SK-N-SH (cell line): Measurements from ENCODE around the gene RWDD4.

Experiments used
- CTCF ChIP-seq: fragments of 200-600 bp; sonication (generic); IDR thresholded peaks from 2 replicates; pipeline ENCODE4 v1.6.1; 2017; ENCODE audit warnings: antibody characterized with exemption, mild to moderate bottlenecking, moderate library complexity
- EP300 ChIP-seq, 2 experiments: IDR thresholded peaks; 2 replicates each; pipeline versions ENCODE4 v1.4.0 to v1.6.1; 2012; ENCODE audit warnings: borderline replicate concordance in 1 of 2, low read depth in 1 of 2, low read length in 1 of 2
- GABPA ChIP-seq: IDR thresholded peaks from 2 replicates; pipeline ENCODE4 v1.4.0; 2012; ENCODE audit warnings: low read depth, mild to moderate bottlenecking
- IRF3 ChIP-seq: fragments of 150-350 bp; IDR thresholded peaks from 2 replicates; pipeline ENCODE4 v1.6.1; 2016; ENCODE audit warnings: mild to moderate bottlenecking, low read depth, low read length
- JUND ChIP-seq: IDR thresholded peaks from 2 replicates; pipeline ENCODE4 v1.4.0; 2012
- MAX ChIP-seq: IDR thresholded peaks from 2 replicates; pipeline ENCODE4 v1.4.0; 2012; ENCODE audit warnings: low read depth
- PBX3 ChIP-seq: IDR thresholded peaks from 2 replicates; pipeline ENCODE4; 2012
- REST ChIP-seq: IDR thresholded peaks from 2 replicates; pipeline ENCODE4 v1.6.1; 2012; ENCODE audit warnings: mild to moderate bottlenecking, low read depth, low read length, moderate library complexity
- RFX5 ChIP-seq: IDR thresholded peaks from 2 replicates; pipeline ENCODE4 v1.6.1; 2012; ENCODE audit warnings: mild to moderate bottlenecking, improper control_type of control experiment, low read length
- TCF12 ChIP-seq: IDR thresholded peaks from 2 replicates; pipeline ENCODE4 v1.4.0; 2012
- USF2 ChIP-seq: fragments of 150-350 bp; IDR thresholded peaks from 2 replicates; pipeline ENCODE4 v1.6.1; 2017; ENCODE audit warnings: antibody characterized with exemption, low read length, low read depth, borderline replicate concordance
- YY1 ChIP-seq: IDR thresholded peaks from 2 replicates; pipeline ENCODE4 v1.4.0; 2012; ENCODE audit warnings: low read depth, mild to moderate bottlenecking

GRCh38 chr4:183620421-183620820 is 38.6 kb downstream of the RWDD4 start:
- TF ChIP-seq EP300 (IDR thresholded peaks at IDR 0.05; ENCODE audit: borderline replicate concordance in 1 of 2, low read depth in 1 of 2, low read length in 1 of 2) (no peak), CTCF (no peak), YY1 (no peak), MAX (no peak), JUND (no peak), RFX5 (no peak), TCF12 (no peak), GABPA (no peak), PBX3 (no peak), USF2 (no peak), IRF3 (no peak), REST (no peak)
